Left ventricle myocardium superior (tissue), 1 donor: ENCODE measurements around the gene ZNF454. TPM values are rescaled to one million over a fixed set of nuclear protein-coding genes. Genes with fewer than 3 reads are reported as not detected.

Experiments
- ATAC-seq: fragments of 200-7000 bp; cut with Tn5 transposase; one replicate; pipeline ENCODE4 v1.9.1; 2020; ENCODE audit warnings: mild to moderate bottlenecking, moderate library complexity
- DNase-seq: peaks from one replicate; pipeline ENCODE4 v3.0.0-alpha.2; 2020
- intact Hi-C: fragments of 100-400 bp; cut with micrococcal nuclease; formaldehyde crosslinking; loops from one replicate; pipeline ENCODE4 v1.11.0; 2022
- long read RNA-seq: library from polyadenylated mRNA; unstranded; transcript quantifications from one replicate; pipeline ENCODE4 v2.0.0, GENCODE V29; 2021
- total RNA-seq: library from RNA; stranded (reverse); fragmentation: NEBNext Ultra II Directional; extraction: Animal tissue kit (Norgen Biotek cat#: 25700); gene quantifications from one replicate; pipeline ENCODE4 v1.2.1, GENCODE V29; 2021
- donor health status: DM: no; HTN: yes; CAD: no; lungs with severe emphysema.

Gene ZNF454
- 2.3 TPM for total RNA-seq
- long read RNA-seq, partial matches to known transcripts = 0 of 1 reads
- long read RNA-seq, other reads (novel, unspliced or antisense) = 0 of 1 reads

- intact Hi-C loops = no loop called here
- ATAC-seq = peak; percentile 100
- DNase-seq = peak; percentile 95
Measured at GRCh38 chr5:178940569-178941360, at the start of gene ZNF454. TSS of gene ZNF454 (plus strand) at chr5:178941198. CDS start at chr5:178942792, 1,594 bp downstream.

- ATAC-seq = peak; percentile 99
- peak; percentile 83 for DNase-seq
- intact Hi-C loops = no loop called here
Measured at GRCh38 chr5:178895615-178896571, 45.1 kb upstream of the ZNF454 start, which contains the start of gene ZFP2. TSS of gene ZFP2 (plus strand) at chr5:178895913. CDS start at chr5:178931314, 35,401 bp downstream.

DNA sequence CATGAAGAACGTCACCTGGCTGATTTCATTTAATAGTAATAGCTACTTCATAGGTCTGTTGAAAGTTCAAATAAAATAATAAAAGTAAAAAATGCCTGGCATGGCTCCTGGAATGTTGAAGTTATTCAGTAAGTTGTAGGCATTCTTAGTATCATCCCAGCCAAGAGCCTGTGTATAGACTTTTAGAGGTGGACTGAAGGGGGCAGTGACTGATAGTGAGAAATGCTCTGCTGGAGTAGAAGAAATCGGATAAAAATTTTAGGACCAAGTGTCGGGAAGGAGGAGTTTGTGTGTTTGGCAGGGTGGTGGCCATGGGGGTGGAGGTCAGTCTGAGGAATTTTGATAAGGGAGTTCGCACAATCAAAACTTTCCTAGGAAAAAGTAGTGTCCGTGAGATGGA lies 41.7 kb upstream of the ZNF454 start:
- ATAC-seq = no peak
- DNase-seq = no peak
- intact Hi-C loops = no loop called here

GRCh38 chr5:178902849-178903248 lies 38.1 kb upstream of the ZNF454 start:
- intact Hi-C loops = no loop called here
- ATAC-seq (no peak), DNase-seq (no peak)

GRCh38 chr5:178931846-178932760 lies 8.9 kb upstream of the ZNF454 start:
- intact Hi-C loops = no loop called here
- no peak for ATAC-seq
- no peak for DNase-seq

DNA sequence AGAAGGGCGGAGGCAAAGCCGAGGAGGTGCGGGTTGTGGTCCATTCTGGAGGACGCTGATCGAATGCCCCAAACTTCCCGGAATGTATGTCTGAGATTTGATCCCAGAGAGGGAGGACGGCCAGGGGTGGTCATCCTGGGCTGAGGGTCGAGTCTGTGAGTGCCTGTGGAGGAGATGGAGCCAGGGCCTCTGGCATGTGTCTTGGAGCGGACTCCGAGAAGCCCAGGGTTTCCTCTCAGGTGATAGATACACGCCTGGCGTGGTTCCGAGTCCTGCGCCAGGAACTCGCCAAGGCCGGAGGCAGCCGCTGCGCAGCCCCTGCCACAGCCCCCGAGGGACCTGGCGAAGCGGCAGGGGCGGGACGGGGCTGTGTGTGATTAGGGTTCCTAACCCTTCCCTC lies 363 bp downstream of the ZNF454 start:
- ATAC-seq = peak; percentile 42
- DNase-seq = peak; percentile 53
- intact Hi-C loops = no loop called here

- ATAC-seq = no peak
- no peak for DNase-seq
- intact Hi-C loops = no loop called here
Measured at GRCh38 chr5:178965465-178966055, 24.6 kb downstream of the ZNF454 start.

- DNase-seq (no peak), ATAC-seq (no peak)
- intact Hi-C loops = no loop called here
Measured at GRCh38 chr5:178981381-178981780, 40.4 kb downstream of the ZNF454 start.

DNA sequence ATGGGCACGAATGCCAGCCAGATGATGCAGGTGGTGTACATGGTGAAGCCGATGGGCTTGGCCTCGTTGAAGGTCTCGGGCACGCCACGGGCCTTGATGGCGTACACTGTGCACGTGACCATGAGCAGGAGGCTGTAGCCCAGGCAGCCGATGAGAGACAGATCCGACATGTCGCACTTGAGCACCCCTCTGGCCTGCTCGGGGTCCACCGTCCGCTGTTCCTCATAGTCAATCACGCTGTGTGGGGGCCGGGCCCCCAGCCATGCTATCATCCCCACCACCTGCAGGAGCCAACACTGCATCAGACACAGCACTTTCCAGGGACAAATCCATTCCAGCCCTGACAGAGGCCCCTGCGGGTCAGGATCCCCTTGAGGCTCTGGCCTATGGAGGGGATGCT lies 41.9 kb downstream of the ZNF454 start:
- DNase-seq = no peak
- intact Hi-C loops = no loop called here
- ATAC-seq = no peak

GRCh38 chr5:178983728-178984127 lies 42.7 kb downstream of the ZNF454 start:
- intact Hi-C loops = no loop called here
- ATAC-seq (no peak), DNase-seq (no peak)

- intact Hi-C loops = no loop called here
- ATAC-seq = no peak
- no peak for DNase-seq
Measured at GRCh38 chr5:178984145-178985072, 43.4 kb downstream of the ZNF454 start.

GRCh38 chr5:178986326-178986960 lies 45.4 kb downstream of the ZNF454 start:
- intact Hi-C loops = no loop called here
- DNase-seq (no peak), ATAC-seq (no peak)

DNA sequence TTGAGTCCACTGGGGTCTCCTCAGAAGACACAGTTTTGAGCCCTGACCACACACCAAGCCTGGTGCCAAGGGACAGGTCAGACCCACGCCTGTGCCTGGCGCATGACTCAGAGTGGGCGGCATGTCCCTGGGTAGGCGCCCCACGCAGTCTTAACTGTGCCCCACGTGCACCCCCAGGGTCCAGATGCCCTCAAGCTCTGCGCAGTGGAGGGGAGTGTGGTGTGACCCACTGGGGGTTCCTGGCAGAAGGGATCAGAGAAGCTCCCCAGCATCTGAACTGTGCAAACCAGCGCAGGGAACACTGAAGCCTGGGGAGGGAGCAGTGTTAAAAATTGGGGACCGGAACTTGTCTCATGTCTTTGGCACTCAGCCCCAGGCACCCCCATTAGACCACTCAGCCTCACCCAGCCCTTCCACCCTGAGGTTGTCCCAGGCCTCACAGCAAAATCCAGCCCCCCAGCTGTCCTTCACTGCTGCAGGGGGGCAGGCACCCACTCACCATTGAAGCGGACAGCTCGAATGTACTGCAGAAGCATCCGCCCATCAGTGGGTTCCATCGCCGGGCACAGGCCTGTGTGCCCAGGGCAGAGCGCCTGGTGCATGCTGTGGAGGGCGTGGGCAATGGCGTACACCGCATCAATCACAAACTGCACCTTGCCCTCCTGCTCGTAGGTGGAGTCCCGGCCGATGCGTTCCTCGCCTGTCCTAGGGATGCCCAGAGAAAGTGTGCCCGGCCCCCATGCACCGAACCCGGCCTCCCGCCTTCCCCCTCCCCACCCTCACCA lies 47.6 kb downstream of the ZNF454 start:
- DNase-seq = no peak
- intact Hi-C loops = no loop called here
- ATAC-seq = no peak

DNA sequence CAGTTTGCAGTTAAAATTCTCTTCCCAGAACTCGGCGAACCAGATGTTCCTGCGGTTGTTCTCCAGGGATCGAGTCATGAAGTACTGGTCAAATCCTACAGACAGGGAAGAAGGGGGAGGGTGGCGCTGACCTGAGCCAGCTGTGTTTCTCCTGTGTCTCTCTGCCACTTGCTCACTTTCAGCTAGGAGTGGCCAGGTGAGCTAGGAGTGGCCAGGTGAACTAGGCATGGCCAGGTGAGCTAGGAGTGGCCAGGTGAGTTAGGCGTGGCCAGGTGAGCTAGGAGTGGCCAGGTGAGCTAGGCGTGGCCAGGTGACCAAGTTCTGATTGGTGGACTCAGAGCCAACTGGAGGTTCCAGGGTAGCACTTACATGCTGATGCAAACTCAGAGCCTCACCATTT lies 48.3 kb downstream of the ZNF454 start:
- ATAC-seq = no peak
- no peak for DNase-seq
- intact Hi-C loops = no loop called here

GRCh38 chr5:178990491-178990890 lies 49.5 kb downstream of the ZNF454 start:
- intact Hi-C loops = no loop called here
- no peak for DNase-seq
- no peak for ATAC-seq
